Heart right ventricle (tissue), 16 donors: ENCODE results near the gene PNMA6F. TPM values are rescaled to one million over a fixed set of nuclear protein-coding genes. Genes with fewer than 3 reads are reported as not detected.

Source experiments
- ATAC-seq, 8 donors: fragments of 200-7000 bp; cut with Tn5 transposase; one replicate each; pipeline ENCODE4 v1.9.1; 2020; ENCODE audit warnings: mild to moderate bottlenecking in 8 of 8, moderate library complexity in 8 of 8, moderate number of reproducible peaks in 1 of 8
- DNase-seq, 2 donors: peaks; one replicate each; pipeline ENCODE4 v3.0.0-alpha.2; 2020
- H3K27ac ChIP-seq, 10 donors: fragments of 200-600 bp; sonication (generic) in 2 of 10; one replicate each; pipeline versions ENCODE4 v1.5.0 to v1.8.0; 2020 to 2022; ENCODE audit warnings: mild to moderate bottlenecking in 3 of 10
- H3K27me3 ChIP-seq, 7 donors: fragments of 200-600 bp; one replicate each; pipeline ENCODE4 v1.8.0; 2021 to 2022; ENCODE audit warnings: mild to moderate bottlenecking in 2 of 7
- H3K36me3 ChIP-seq, 9 donors: fragments of 200-600 bp; sonication (generic) in 1 of 9; one replicate each; pipeline versions ENCODE4 v1.5.0 to v1.8.0; 2020 to 2022; ENCODE audit warnings: mild to moderate bottlenecking in 2 of 9
- H3K4me1 ChIP-seq, 9 donors: fragments of 200-600 bp; sonication (generic) in 1 of 9; one replicate each; pipeline versions ENCODE4 v1.5.0 to v1.8.0; 2020 to 2022; ENCODE audit warnings: mild to moderate bottlenecking in 4 of 9
- H3K4me3 ChIP-seq, 10 donors: fragments of 200-600 bp; sonication (generic) in 2 of 10; one replicate each; pipeline versions ENCODE4 v1.5.0 to v1.8.0; 2020 to 2022; ENCODE audit warnings: mild to moderate bottlenecking in 7 of 10, moderate library complexity in 2 of 10
- H3K9me3 ChIP-seq, 11 donors: fragments of 200-600 bp in 10 of 11; sonication (generic) in 2 of 11; one replicate each; pipeline versions ENCODE4 v1.5.0 to v1.8.0; 2013 to 2022; ENCODE audit warnings: mild to moderate bottlenecking in 2 of 11, control low read depth in 1 of 11, moderate library complexity in 1 of 11
- WGBS, 2 donors: extraction: QIAGEN DNeasy Blood & Tissue Kit; methylation state at CpG; one replicate each; pipeline ENCODE4 v1.1.7; 2013; ENCODE audit warnings: inconsistent platforms in 1 of 2; 5-methylcytosine and 5-hydroxymethylcytosine counted together
- intact Hi-C, 10 donors: fragments of 100-400 bp; cut with DNase I; formaldehyde crosslinking; loops; one replicate each; pipeline versions ENCODE4 v1.11.1 to v1.14.2; 2022
- polyA plus RNA-seq, 2 donors: library from polyadenylated mRNA; stranded (reverse); fragments of 200-250 nt; gene quantifications; one replicate each; pipeline ENCODE4 v1.2.3, GENCODE V29; 2013
- total RNA-seq, 10 donors: library from RNA; stranded (reverse); fragmentation: NEBNext Ultra II Directional in 3 of 10; extraction: Animal tissue kit (Norgen Biotek cat#: 25700) in 3 of 10; gene quantifications; one replicate each; pipeline versions ENCODE4 v1.2.1 to v1.2.4, GENCODE V29; 2021 to 2023
- TF ChIP-seq, protein P1 (sequence below), 9 donors: fragments of 200-600 bp; sonication (generic) in 2 of 9; IDR thresholded peaks; one replicate each; pipeline versions ENCODE4 v1.5.0 to v1.8.0; 2021 to 2022; ENCODE audit warnings: antibody characterized with exemption in 9 of 9, mild to moderate bottlenecking in 5 of 9, moderate library complexity in 1 of 9
- donor health status: Arrhythmogenic right ventricular cardiomyopathy.
- donor health status: ischemic (EF 13 %, LVEDD 7.1; RV severe dilation, severe dysfunction).
- donor health status: healthy with polysubstance abuse.
- donor health status: DM: no; HTN: yes; CAD: no.
- donor health status: DM: no; HTN: no; CAD: no.
- donor health status: ischemic (EF 25% LVEDD 6.9; RV normal size, moderate dysfunction).
- donor health status: ischemic (EF 25% LVEDD 5.7; RV mildly dilated, moderate dysfunction).
- donor health status: healthy.
- donor health status: DM: yes; HTN: yes; CAD: no.
- donor health status: Ischemic cardiomyopathy.
- donor health status: ischemic (EF 35%, LVEDD 5.7; RV mildly dilated, moderate dysfunction).
- donor health status: nonischemic (EF 11% LVEDD 7.7; RV severe dilation, severe dysfunction).
- donor health status: DM: yes; HTN: yes; CAD: no.
- donor health status: PGD.
- donor health status: ischemic (EF 29% LVEDD 5.4; RV normal size, mild dysfunction).
- donor health status: nonischemic (EF 23%, LVEDD 6.1; RV moderate dilation, normal function).

PNMA6F gene
- total and polyA plus RNA-seq, 12 donors: not detected

DNA sequence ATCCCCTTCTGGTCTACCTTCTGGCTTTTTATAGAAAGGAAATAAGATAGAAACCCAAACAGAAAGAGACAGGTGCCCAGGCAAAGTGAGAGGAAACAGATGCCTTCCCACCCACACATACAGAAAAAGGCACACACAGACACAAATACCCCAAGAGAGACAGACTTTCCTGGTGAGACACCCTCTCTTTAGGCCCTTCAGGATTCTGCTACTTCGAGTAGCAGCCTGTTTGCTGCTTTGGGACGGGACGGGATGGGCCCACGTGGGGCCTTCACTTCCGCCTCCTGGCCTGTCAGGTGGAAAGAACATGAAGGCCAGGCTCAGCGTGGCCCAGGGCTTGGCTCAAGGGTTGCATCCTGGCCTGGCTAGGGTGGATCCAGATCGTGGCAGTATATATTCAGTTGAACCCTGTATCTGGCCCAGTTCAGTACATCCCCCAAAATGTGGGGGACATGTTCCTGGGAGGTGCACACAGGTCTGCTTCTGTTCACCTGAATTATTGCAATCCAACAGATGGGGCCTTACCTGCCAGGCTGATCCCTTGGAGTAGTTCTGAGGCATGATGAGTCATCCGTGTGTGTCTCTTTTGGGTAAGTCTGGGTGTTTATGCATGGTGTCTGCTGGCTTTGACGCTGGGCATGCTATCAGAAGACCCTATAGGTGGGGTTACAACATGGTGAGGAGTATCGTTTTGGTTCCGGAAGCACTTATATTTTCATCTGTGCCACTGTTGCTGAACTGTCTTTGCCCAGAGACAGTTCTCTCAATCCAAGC, 14.7 kb upstream of the PNMA6F start:
- H3K27me3 ChIP-seq: peaks cover 0 to 6% (median 0%) of the 10 kb centered on the region in 7 donors
- H3K4me1 ChIP-seq: peaks cover 0 to 6% (median 0%) of the 10 kb centered on the region in 9 donors
- TF ChIP-seq, protein P1, sequence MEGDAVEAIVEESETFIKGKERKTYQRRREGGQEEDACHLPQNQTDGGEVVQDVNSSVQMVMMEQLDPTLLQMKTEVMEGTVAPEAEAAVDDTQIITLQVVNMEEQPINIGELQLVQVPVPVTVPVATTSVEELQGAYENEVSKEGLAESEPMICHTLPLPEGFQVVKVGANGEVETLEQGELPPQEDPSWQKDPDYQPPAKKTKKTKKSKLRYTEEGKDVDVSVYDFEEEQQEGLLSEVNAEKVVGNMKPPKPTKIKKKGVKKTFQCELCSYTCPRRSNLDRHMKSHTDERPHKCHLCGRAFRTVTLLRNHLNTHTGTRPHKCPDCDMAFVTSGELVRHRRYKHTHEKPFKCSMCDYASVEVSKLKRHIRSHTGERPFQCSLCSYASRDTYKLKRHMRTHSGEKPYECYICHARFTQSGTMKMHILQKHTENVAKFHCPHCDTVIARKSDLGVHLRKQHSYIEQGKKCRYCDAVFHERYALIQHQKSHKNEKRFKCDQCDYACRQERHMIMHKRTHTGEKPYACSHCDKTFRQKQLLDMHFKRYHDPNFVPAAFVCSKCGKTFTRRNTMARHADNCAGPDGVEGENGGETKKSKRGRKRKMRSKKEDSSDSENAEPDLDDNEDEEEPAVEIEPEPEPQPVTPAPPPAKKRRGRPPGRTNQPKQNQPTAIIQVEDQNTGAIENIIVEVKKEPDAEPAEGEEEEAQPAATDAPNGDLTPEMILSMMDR (IDR thresholded peaks at IDR 0.05): no peak
- DNase-seq (no peak), ATAC-seq (no peak)
- H3K9me3 ChIP-seq: peaks cover 0 to under 1% (median 0%) of the 10 kb centered on the region in 11 donors
- WGBS, 2 donors: 83 to 88% methylated on average over 11 of the region's 11 CpGs
- peaks cover 0 to 15% (median 0%) of the 10 kb centered on the region in 9 donors for H3K36me3 ChIP-seq
- no peak overlapping the region for H3K27ac ChIP-seq
- intact Hi-C loops: no loop called here
- H3K4me3 ChIP-seq: no peak overlapping the region

DNA sequence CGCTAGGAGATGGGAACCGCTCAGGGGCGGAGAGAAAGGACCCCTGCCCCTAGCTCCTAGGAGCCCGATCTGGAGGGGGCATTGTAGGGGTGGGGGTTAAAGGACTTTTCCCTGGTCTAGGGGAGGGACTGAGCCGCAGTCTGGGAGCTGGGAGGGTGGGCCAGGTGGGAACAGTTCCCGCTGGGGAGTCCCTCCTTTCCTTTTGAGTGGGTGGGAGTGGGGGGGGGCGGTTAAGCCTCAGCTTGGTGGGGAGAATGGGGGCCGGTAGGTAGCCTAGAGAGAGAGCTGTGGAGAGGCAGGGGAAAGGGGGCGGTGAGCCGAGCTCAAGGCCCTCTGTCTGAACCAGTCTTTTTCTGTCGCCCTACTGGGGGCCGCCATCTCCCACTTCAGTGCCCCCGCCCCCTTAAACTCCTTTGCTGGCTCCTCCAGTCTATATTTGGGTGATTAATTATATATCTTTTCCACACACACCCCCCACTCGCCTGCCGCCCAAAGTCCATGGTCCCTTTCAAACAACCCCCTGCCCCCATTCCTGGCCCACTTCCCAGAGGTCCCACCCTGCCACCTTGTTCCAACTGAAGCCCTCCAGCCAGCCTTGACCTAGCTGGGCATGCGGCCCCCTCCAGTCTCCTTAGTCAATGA, 13.2 kb upstream of the PNMA6F start:
- TF ChIP-seq, protein P1 (IDR thresholded peaks at IDR 0.05): no peak

DNA sequence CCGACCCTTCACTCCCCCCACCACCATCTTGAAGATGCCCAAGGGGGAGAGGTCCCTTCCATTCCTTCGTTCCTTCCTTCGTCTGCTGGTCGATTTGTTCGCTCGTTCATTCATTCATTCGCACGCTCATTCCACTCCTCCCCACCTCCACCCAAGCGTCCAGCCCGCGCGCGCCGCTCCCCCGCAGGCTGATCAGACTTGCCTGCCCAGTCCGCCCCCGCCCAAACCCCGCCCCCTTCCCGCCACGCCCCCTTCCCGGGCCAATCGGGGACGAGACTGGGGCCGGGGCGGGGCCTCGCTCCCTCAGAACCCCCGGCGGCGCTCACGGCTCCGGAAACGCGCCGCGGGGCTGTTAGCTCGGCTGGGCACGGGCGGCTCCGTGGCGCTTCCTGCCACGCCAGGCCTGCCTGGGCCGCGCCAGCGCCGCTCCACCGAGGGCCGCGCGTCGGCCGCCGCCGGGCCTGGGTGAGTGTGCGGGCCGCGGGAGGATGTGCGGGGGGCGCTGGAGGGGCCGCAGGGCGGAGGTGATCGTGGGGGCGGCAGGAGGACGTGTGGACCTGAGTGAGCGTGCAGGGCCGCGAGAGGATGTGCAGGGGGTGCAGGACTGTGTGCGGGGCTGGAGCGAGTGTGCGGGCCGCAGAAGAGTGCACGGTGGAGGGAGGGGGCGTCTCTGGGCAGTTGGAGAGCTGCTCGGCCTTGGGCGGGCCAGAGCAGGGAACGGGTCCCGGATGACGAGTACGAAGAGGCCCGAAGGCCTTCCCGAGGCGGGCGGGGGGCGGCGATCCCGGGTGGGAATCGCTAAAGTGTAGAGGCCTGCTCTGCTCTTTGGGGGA, 12.5 kb upstream of the PNMA6F start, which contains the start of gene ZNF275:
TSS of gene ZNF275 (plus strand) at position 333 of the 833 bp plus-strand sequence. CDS start 2,527 bp downstream, outside the sequence.
- no peaks in the 10 kb centered on the region for H3K9me3 ChIP-seq
- WGBS, 2 donors: 1% methylated on average over 40 to 82 of the region's 86 CpGs
- intact Hi-C loops: no loop called here

More for the DNA sequence above, 13.2 kb upstream of the PNMA6F start:
- Histone ChIP-seq H3K36me3 (peaks cover 0 to 10% (median 0%) of the 10 kb centered on the region in 9 donors), H3K4me3 (peak overlapping the region; percentile 42 to 67 (median 62)), H3K4me1 (peaks cover 0 to 6% (median 0%) of the 10 kb centered on the region in 9 donors), H3K9me3 (no peaks in the 10 kb centered on the region), H3K27ac (peak overlapping the region in 5 of 10 donors; percentile 39 to 77 (median 48)), H3K27me3 (peaks cover 0 to 19% (median 0%) of the 10 kb centered on the region in 7 donors)
- DNase-seq (no peak), ATAC-seq (peak in 2 of 8 donors; percentile 6 to 7)
- intact Hi-C loops: no loop called here
- 13 to 23% methylated on average over 9 to 14 of the region's 16 CpGs for WGBS, 2 donors

More for the DNA sequence above, 12.5 kb upstream of the PNMA6F start, which contains the start of gene ZNF275:
- TF ChIP-seq, protein P1 (IDR thresholded peaks at IDR 0.05): no peak
- H3K27me3 ChIP-seq: peaks cover 0 to 25% (median 0%) of the 10 kb centered on the region in 7 donors
- H3K4me1 ChIP-seq: peaks cover 0 to 6% (median 0%) of the 10 kb centered on the region in 9 donors
- DNase-seq (peak; percentile 75 to 82), ATAC-seq (peak; percentile 98 to 100 (median 99))
- peaks cover 0 to 10% (median 0%) of the 10 kb centered on the region in 9 donors for H3K36me3 ChIP-seq
- H3K27ac ChIP-seq: peak within 1 kb of the TSS in 7 of 10 donors; percentile 34 to 77 (median 48)
- peak within 1 kb of the TSS; percentile 42 to 67 (median 62) for H3K4me3 ChIP-seq
